Fibroblast of lung (primary cell): Measurements from ENCODE around the gene IL20RA. TPM values are rescaled to one million over a fixed set of nuclear protein-coding genes. Genes with fewer than 3 reads are reported as not detected.

Source experiments
- DNase-seq, 2 donors: peaks; one replicate each; pipeline versions ENCODE4 v3.0.0 to v3.0.0-alpha.2; 2010; ENCODE audit warnings: low read depth in 2 of 2
- H2AFZ ChIP-seq: 2 replicates; pipeline ENCODE4 v1.5.1; 2012; ENCODE audit warnings: low read length, control low read depth, inconsistent platforms
- H3K27ac ChIP-seq: 2 replicates; pipeline ENCODE4 v1.5.1; 2011; ENCODE audit warnings: low read length, control low read depth; ENCODE audit not compliant: insufficient read depth
- H3K27me3 ChIP-seq: 2 replicates; pipeline ENCODE4 v1.5.1; 2011; ENCODE audit warnings: mild to moderate bottlenecking, low read length; ENCODE audit not compliant: control insufficient read depth, insufficient read depth
- H3K36me3 ChIP-seq: 2 replicates; pipeline ENCODE4 v1.5.1; 2011; ENCODE audit warnings: low read length; ENCODE audit not compliant: control insufficient read depth, insufficient read depth
- H3K4me1 ChIP-seq: 2 replicates; pipeline ENCODE4 v1.5.1; 2011; ENCODE audit warnings: low read length; ENCODE audit not compliant: control insufficient read depth, insufficient read depth; ENCODE audit errors: extremely low read depth
- H3K4me2 ChIP-seq: 2 replicates; pipeline ENCODE4 v1.5.1; 2011; ENCODE audit warnings: low read length, control low read depth; ENCODE audit not compliant: insufficient read depth; ENCODE audit errors: extremely low read depth
- H3K4me3 ChIP-seq, 4 experiments: fragments of 200-600 bp in 1 of 4; sonication (generic) in 1 of 4; replicated peaks in 1 of 4; 2 replicates each; pipeline ENCODE4 v1.5.1; 2011 to 2016; ENCODE audit warnings: low read length in 4 of 4, low read depth in 3 of 4, mild to moderate bottlenecking in 3 of 4, control low read depth in 2 of 4, inconsistent platforms in 1 of 4, mixed read lengths in 1 of 4; ENCODE audit not compliant: insufficient read depth in 1 of 4; ENCODE audit errors: control extremely low read depth in 1 of 4
- H3K79me2 ChIP-seq: 2 replicates; pipeline ENCODE4 v1.5.1; 2012; ENCODE audit warnings: mild to moderate bottlenecking, low read length, inconsistent platforms; ENCODE audit not compliant: control insufficient read depth, insufficient read depth
- H3K9ac ChIP-seq: 2 replicates; pipeline ENCODE4 v1.5.1; 2011; ENCODE audit warnings: mild to moderate bottlenecking, low read length, control low read depth; ENCODE audit not compliant: insufficient read depth
- H3K9me3 ChIP-seq: 2 replicates; pipeline ENCODE4 v1.5.1; 2012; ENCODE audit warnings: low read depth, low read length; ENCODE audit not compliant: control insufficient read depth, insufficient read depth
- H4K20me1 ChIP-seq: 2 replicates; pipeline ENCODE4 v1.5.1; 2011; ENCODE audit warnings: low read length; ENCODE audit not compliant: control insufficient read depth, insufficient read depth; ENCODE audit errors: extremely low read depth
- EZH2 ChIP-seq: IDR thresholded peaks from 2 replicates; pipeline ENCODE4 v1.5.1; 2012; ENCODE audit warnings: low read length, control low read depth, mild to moderate bottlenecking; ENCODE audit errors: missing control alignments
- polyA plus RNA-seq, 2 donors: library from polyadenylated mRNA; depleted of rRNA in 1 of 2; stranded (reverse) in 1 of 2; unstranded in 1 of 2; fragments of >200 nt; gene quantifications; 2 replicates each; pipeline ENCODE4 v1.2.1, GENCODE V29; 2011 to 2012; ENCODE audit warnings: missing spikeins in 1 of 2
- total RNA-seq: library from RNA; depleted of rRNA; stranded (reverse); fragments of >200 nt; gene quantifications from 2 replicates; pipeline ENCODE4 v1.2.1, GENCODE V29; 2014
- TF ChIP-seq, protein P1 (sequence below), 2 donors: IDR thresholded peaks in 1 of 2; conservative IDR thresholded peaks in 1 of 2; 1 replicate in 1 of 2; 2 replicates in 1 of 2; pipeline ENCODE4 v1.5.1; 2011 to 2012; ENCODE audit warnings: low read length in 2 of 2, control low read depth in 1 of 2, inconsistent platforms in 1 of 2, low read depth in 1 of 2, mild to moderate bottlenecking in 1 of 2

Gene IL20RA
- total and polyA plus RNA-seq, 2 donors (not counting 1 experiment from before 2014, with no cell fraction given): 0.10 to 0.33 TPM

GRCh38 chr6:136969930-136970329 is 74.8 kb downstream of the IL20RA start:
- H2AFZ ChIP-seq: no peak overlapping the region
- DNase-seq: no peak
- H3K4me2 ChIP-seq: no peak overlapping the region
- no peaks in the 10 kb centered on the region for H3K9me3 ChIP-seq
- no peaks in the 10 kb centered on the region for H3K36me3 ChIP-seq
- H3K4me1 ChIP-seq: no peaks in the 10 kb centered on the region
- TF ChIP-seq, protein P1, sequence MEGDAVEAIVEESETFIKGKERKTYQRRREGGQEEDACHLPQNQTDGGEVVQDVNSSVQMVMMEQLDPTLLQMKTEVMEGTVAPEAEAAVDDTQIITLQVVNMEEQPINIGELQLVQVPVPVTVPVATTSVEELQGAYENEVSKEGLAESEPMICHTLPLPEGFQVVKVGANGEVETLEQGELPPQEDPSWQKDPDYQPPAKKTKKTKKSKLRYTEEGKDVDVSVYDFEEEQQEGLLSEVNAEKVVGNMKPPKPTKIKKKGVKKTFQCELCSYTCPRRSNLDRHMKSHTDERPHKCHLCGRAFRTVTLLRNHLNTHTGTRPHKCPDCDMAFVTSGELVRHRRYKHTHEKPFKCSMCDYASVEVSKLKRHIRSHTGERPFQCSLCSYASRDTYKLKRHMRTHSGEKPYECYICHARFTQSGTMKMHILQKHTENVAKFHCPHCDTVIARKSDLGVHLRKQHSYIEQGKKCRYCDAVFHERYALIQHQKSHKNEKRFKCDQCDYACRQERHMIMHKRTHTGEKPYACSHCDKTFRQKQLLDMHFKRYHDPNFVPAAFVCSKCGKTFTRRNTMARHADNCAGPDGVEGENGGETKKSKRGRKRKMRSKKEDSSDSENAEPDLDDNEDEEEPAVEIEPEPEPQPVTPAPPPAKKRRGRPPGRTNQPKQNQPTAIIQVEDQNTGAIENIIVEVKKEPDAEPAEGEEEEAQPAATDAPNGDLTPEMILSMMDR (conservative IDR thresholded peaks at IDR 0.05 in 1 of 2, IDR thresholded peaks at IDR 0.05 in 1 of 2; ENCODE audit: low read depth in 1 of 2, low read length in 2 of 2): no peak
- no peak for TF ChIP-seq EZH2
- H3K4me3 ChIP-seq: no peak overlapping the region
- no peaks in the 10 kb centered on the region for H4K20me1 ChIP-seq
- H3K79me2 ChIP-seq: no peaks in the 10 kb centered on the region
- H3K27ac ChIP-seq: no peak overlapping the region
- no peak overlapping the region for H3K9ac ChIP-seq
- H3K27me3 ChIP-seq: no peaks in the 10 kb centered on the region

DNA sequence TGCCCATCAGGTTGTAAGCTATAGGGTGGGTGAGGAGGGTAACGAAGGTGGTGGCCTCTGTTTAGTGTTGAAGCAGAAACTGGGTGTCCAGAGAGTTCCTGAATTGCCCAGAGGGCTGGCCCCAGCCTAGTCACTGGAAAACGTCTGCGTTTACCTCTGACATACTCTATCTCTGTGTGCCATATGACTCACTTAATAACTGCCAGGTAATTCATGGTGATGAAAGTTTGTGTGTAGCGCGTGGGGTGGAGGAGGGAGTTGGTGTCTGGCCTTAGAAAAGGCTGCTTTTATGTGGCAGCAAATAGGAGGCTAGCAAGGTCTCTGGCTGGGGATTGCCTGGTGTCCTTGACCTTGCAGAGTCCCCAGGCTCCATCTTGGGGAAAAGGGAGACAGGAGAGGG is 75.3 kb downstream of the IL20RA start:
- H3K9me3 ChIP-seq: no peaks in the 10 kb centered on the region
- no peaks in the 10 kb centered on the region for H3K4me1 ChIP-seq
- H2AFZ ChIP-seq: no peak overlapping the region
- no peaks in the 10 kb centered on the region for H4K20me1 ChIP-seq
- DNase-seq: no peak
- H3K27ac ChIP-seq: no peak overlapping the region
- H3K9ac ChIP-seq: no peak overlapping the region
- H3K4me2 ChIP-seq: no peak overlapping the region
- no peaks in the 10 kb centered on the region for H3K27me3 ChIP-seq
- no peak overlapping the region for H3K4me3 ChIP-seq
- no peaks in the 10 kb centered on the region for H3K79me2 ChIP-seq
- no peak for TF ChIP-seq EZH2
- TF ChIP-seq, protein P1 (conservative IDR thresholded peaks at IDR 0.05 in 1 of 2, IDR thresholded peaks at IDR 0.05 in 1 of 2; ENCODE audit: low read depth in 1 of 2, low read length in 2 of 2): no peak
- no peaks in the 10 kb centered on the region for H3K36me3 ChIP-seq

- H3K4me3 ChIP-seq: no peak overlapping the region
- no peak for DNase-seq
- no peaks in the 10 kb centered on the region for H3K9me3 ChIP-seq
- H3K4me2 ChIP-seq: no peak overlapping the region
- H2AFZ ChIP-seq: no peak overlapping the region
- H3K27me3 ChIP-seq: no peaks in the 10 kb centered on the region
- H3K79me2 ChIP-seq: no peaks in the 10 kb centered on the region
- TF ChIP-seq, protein P1 (conservative IDR thresholded peaks at IDR 0.05 in 1 of 2, IDR thresholded peaks at IDR 0.05 in 1 of 2; ENCODE audit: low read depth in 1 of 2, low read length in 2 of 2): no peak
- TF ChIP-seq EZH2: no peak
- H3K27ac ChIP-seq: no peak overlapping the region
- H3K36me3 ChIP-seq: no peaks in the 10 kb centered on the region
- no peaks in the 10 kb centered on the region for H4K20me1 ChIP-seq
- H3K9ac ChIP-seq: no peak overlapping the region
- H3K4me1 ChIP-seq: no peaks in the 10 kb centered on the region
These were observed 75.9 kb downstream of the IL20RA start for GRCh38 chr6:136968837-136969236.
